H9 (cell line): ENCODE measurements around the gene GSE1. TPM values are rescaled to one million over a fixed set of nuclear protein-coding genes. Genes with fewer than 3 reads are reported as not detected.

Source experiments
- DNase-seq: peaks from one replicate; pipeline ENCODE4 v3.0.0-alpha.2; 2017
- H2AFZ ChIP-seq: one replicate; pipeline ENCODE4 v1.6.1; 2013; ENCODE audit warnings: mild to moderate bottlenecking, low read length, control low read depth, moderate library complexity
- H2AK5ac ChIP-seq: 2 replicates; pipeline ENCODE4 v1.6.1; 2013; ENCODE audit warnings: low read length, control low read depth, mixed read lengths; ENCODE audit not compliant: insufficient read length
- H2BK120ac ChIP-seq: one replicate; pipeline ENCODE4 v1.6.1; 2013; ENCODE audit warnings: low read depth, mild to moderate bottlenecking, low read length, control low read depth, inconsistent platforms; ENCODE audit not compliant: poor library complexity, severe bottlenecking
- H2BK12ac ChIP-seq: 2 replicates; pipeline ENCODE4 v1.6.1; 2013; ENCODE audit warnings: low read length, control low read depth, mixed read lengths, low read depth; ENCODE audit not compliant: insufficient read length
- H2BK15ac ChIP-seq: 2 replicates; pipeline ENCODE4 v1.6.1; 2013; ENCODE audit warnings: low read depth, low read length, control low read depth
- H2BK20ac ChIP-seq: one replicate; pipeline ENCODE4 v1.6.1; 2013; ENCODE audit warnings: low read depth, mild to moderate bottlenecking, low read length, control low read depth, inconsistent platforms; ENCODE audit not compliant: poor library complexity, severe bottlenecking
- H2BK5ac ChIP-seq: 2 replicates; pipeline ENCODE4 v1.6.1; 2013; ENCODE audit warnings: low read length, control low read depth, mixed read lengths; ENCODE audit not compliant: insufficient read length
- H3K14ac ChIP-seq: 2 replicates; pipeline ENCODE4 v1.6.1; 2013; ENCODE audit warnings: low read length, control low read depth; ENCODE audit not compliant: insufficient read depth
- H3K18ac ChIP-seq: 2 replicates; pipeline ENCODE4 v1.6.1; 2013; ENCODE audit warnings: low read depth, mild to moderate bottlenecking, mixed read lengths, low read length, control low read depth; ENCODE audit not compliant: insufficient read length
- H3K23ac ChIP-seq: 2 replicates; pipeline ENCODE4 v1.6.1; 2013; ENCODE audit warnings: low read length, control low read depth, mixed read lengths, low read depth; ENCODE audit not compliant: insufficient read length
- H3K23me2 ChIP-seq: 2 replicates; pipeline ENCODE4 v1.6.1; 2013; ENCODE audit warnings: low read depth, mild to moderate bottlenecking, mixed read lengths, low read length, control low read depth; ENCODE audit not compliant: insufficient read length, poor library complexity, severe bottlenecking
- H3K27ac ChIP-seq: 2 replicates; pipeline ENCODE4 v1.5.1; 2013; ENCODE audit warnings: low read length, control low read depth, mixed read lengths, low read depth; ENCODE audit not compliant: insufficient read length
- H3K27me3 ChIP-seq: 2 replicates; pipeline ENCODE4 v1.6.1; 2013; ENCODE audit warnings: low read length, control low read depth, inconsistent platforms; ENCODE audit not compliant: insufficient read depth
- H3K4ac ChIP-seq: 2 replicates; pipeline ENCODE4 v1.6.1; 2013; ENCODE audit warnings: low read depth, mild to moderate bottlenecking, control low read depth, inconsistent platforms, low read length, moderate library complexity
- H3K4me1 ChIP-seq: 2 replicates; pipeline ENCODE4 v1.6.1; 2013; ENCODE audit warnings: low read length, control low read depth, inconsistent platforms; ENCODE audit not compliant: insufficient read depth
- H3K4me2 ChIP-seq: 2 replicates; pipeline ENCODE4 v1.6.1; 2013; ENCODE audit warnings: low read length, control low read depth, mixed read lengths; ENCODE audit not compliant: insufficient read length, insufficient read depth
- H3K56ac ChIP-seq: 2 replicates; pipeline ENCODE4 v1.6.1; 2013; ENCODE audit warnings: low read depth, mild to moderate bottlenecking, mixed read lengths, low read length, control low read depth; ENCODE audit not compliant: insufficient read length
- H3K79me1 ChIP-seq: 2 replicates; pipeline ENCODE4 v1.6.1; 2013; ENCODE audit warnings: low read depth, mild to moderate bottlenecking, moderate library complexity, low read length, control low read depth, inconsistent platforms; ENCODE audit not compliant: insufficient read depth, poor library complexity, severe bottlenecking
- H3K79me2 ChIP-seq: 2 replicates; pipeline ENCODE4 v1.6.1; 2013; ENCODE audit warnings: low read length, control low read depth, inconsistent platforms; ENCODE audit not compliant: insufficient read depth
- H3K9ac ChIP-seq: 2 replicates; pipeline ENCODE4 v1.6.1; 2013; ENCODE audit warnings: low read length, control low read depth, mixed read lengths; ENCODE audit not compliant: insufficient read length; ENCODE audit errors: extremely low read depth
- H3K9me3 ChIP-seq: one replicate; pipeline ENCODE4 v1.6.1; 2013; ENCODE audit warnings: low read depth, low read length, inconsistent platforms; ENCODE audit not compliant: control insufficient read depth
- H3T11ph ChIP-seq: one replicate; pipeline ENCODE4 v1.6.1; 2013; ENCODE audit warnings: mild to moderate bottlenecking, low read length, control low read depth, inconsistent platforms
- H4K20me1 ChIP-seq: one replicate; pipeline ENCODE4 v1.6.1; 2013; ENCODE audit not compliant: control insufficient read depth, insufficient read length, insufficient read depth
- H4K5ac ChIP-seq: 2 replicates; pipeline ENCODE4 v1.6.1; 2013; ENCODE audit warnings: low read depth, mild to moderate bottlenecking, mixed read lengths, low read length, control low read depth; ENCODE audit not compliant: insufficient read length
- H4K8ac ChIP-seq: replicated peaks from 2 replicates; pipeline ENCODE4 v1.6.1; 2013; ENCODE audit warnings: low read length, control low read depth, mixed read lengths, low read depth; ENCODE audit not compliant: insufficient read length
- H4K91ac ChIP-seq: 2 replicates; pipeline ENCODE4 v1.6.1; 2013; ENCODE audit warnings: low read depth, mild to moderate bottlenecking, moderate library complexity, mixed read lengths, low read length, control low read depth; ENCODE audit not compliant: insufficient read length
- H3K27ac Mint-ChIP-seq, 3 experiments: 2 replicates in 2 of 3; 3 replicates in 1 of 3; pipeline ENCODE4 v1.8.0; 2020 to 2021; ENCODE audit warnings: mixed read lengths in 3 of 3, mild to moderate bottlenecking in 1 of 3, moderate library complexity in 1 of 3
- H3K27me3 Mint-ChIP-seq: 2 replicates; pipeline ENCODE4 v1.8.0; 2021; ENCODE audit warnings: low read depth, mild to moderate bottlenecking, moderate library complexity, mixed read lengths
- H3K36me3 Mint-ChIP-seq, 3 experiments: 2 replicates in 2 of 3; 3 replicates in 1 of 3; pipeline ENCODE4 v1.8.0; 2020 to 2021; ENCODE audit warnings: low read depth in 3 of 3, mixed read lengths in 3 of 3; ENCODE audit not compliant: insufficient read depth in 1 of 3
- H3K4me1 Mint-ChIP-seq, 2 experiments: 2 replicates each; pipeline ENCODE4 v1.8.0; 2020; ENCODE audit warnings: mixed read lengths in 2 of 2
- H3K4me3 Mint-ChIP-seq, 2 experiments: 2 replicates in 1 of 2; 3 replicates in 1 of 2; pipeline ENCODE4 v1.8.0; 2020 to 2021; ENCODE audit warnings: mild to moderate bottlenecking in 2 of 2, mixed read lengths in 2 of 2, moderate library complexity in 1 of 2
- H3K9me3 Mint-ChIP-seq, 2 experiments: 2 replicates in 1 of 2; 3 replicates in 1 of 2; pipeline ENCODE4 v1.8.0; 2020; ENCODE audit warnings: mild to moderate bottlenecking in 2 of 2, mixed read lengths in 2 of 2, moderate library complexity in 1 of 2
- CTCF ChIP-seq: fragments of 200-600 bp; sonication (generic); conservative IDR thresholded peaks from 3 replicates; pipeline ENCODE4 v1.8.0; 2021; ENCODE audit warnings: antibody characterized with exemption, mild to moderate bottlenecking
- WGBS: extraction: QIAGEN DNeasy Blood & Tissue Kit; methylation state at CpG from one replicate; pipeline ENCODE4 v1.1.7; 2013; ENCODE audit warnings: missing lambda C conversion rate, low lambda C conversion rate, mixed read lengths; ENCODE audit not compliant: insufficient read length; ENCODE audit errors: extremely low coverage; 5-methylcytosine and 5-hydroxymethylcytosine counted together
- total RNA-seq: library from RNA; stranded (reverse); gene quantifications from 2 replicates; pipeline ENCODE4 v1.2.1, GENCODE V29; 2021

The GSE1 gene
- total RNA-seq, 1 experiment from 2014 or later = 125 TPM

DNA sequence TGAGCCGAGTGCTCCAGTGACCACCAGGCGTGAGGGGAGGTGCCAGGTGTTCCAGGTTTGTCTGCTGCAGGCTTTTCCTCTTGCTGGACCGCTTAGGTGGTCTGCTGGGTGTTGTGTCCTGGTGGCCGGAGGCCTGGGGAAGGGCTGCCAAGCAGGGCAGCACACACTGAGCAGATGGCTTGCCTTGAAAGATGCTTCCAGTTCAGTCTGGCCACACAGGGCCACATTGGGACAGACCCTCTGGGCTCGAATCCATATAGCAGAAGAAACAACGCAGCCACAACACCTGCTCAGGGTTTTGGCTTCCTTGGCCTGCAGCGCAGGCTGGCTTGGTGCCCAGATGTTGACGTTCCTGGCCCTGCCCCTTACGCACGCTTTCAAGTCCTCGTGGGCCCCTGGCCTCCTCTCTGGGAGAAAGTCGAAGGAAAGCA lies 50.8 kb downstream of the GSE1 start:
- Histone ChIP-seq H3K18ac (no peak overlapping the region), H2BK5ac (no peak overlapping the region), H3K4me1 (no peaks in the 10 kb centered on the region), H3K4ac (no peak overlapping the region), H2BK120ac (no peak overlapping the region), H4K8ac (no peak overlapping the region), H3K23me2 (no peaks in the 10 kb centered on the region), H3K56ac (no peak overlapping the region), H3K79me2 (no peaks in the 10 kb centered on the region), H3T11ph (no peak overlapping the region), H2AFZ (no peak overlapping the region), H3K9ac (no peak overlapping the region), H4K91ac (no peak overlapping the region), H3K23ac (no peak overlapping the region), H4K20me1 (peaks cover 2% of the 10 kb centered on the region), H2BK20ac (no peak overlapping the region), H2BK15ac (no peak overlapping the region), H2BK12ac (no peak overlapping the region), H3K79me1 (no peaks in the 10 kb centered on the region), H3K4me2 (no peak overlapping the region), H2AK5ac (no peak overlapping the region), H3K14ac (no peak overlapping the region), H3K27ac (no peak overlapping the region), H3K27me3 (no peaks in the 10 kb centered on the region), H4K5ac (no peak overlapping the region), H3K9me3 (no peaks in the 10 kb centered on the region)
- Mint-ChIP-seq H3K27ac (0 out of 7 replicates have a peak overlapping the region, but pooled peaks of 1 of the 3 experiments have one; percentile 28), H3K4me3 (no peak overlapping the region), H3K27me3 (no peaks in the 10 kb centered on the region; the same call in 1 of the 2 replicates), H3K4me1 (peaks cover 4% of the 10 kb centered on the region in 2 experiments; a peak in 3 of 4 replicates), H3K36me3 (peaks cover 59 to 92% (median 91%) of the 10 kb centered on the region in 3 experiments), H3K9me3 (no peaks in the 10 kb centered on the region)
- DNase-seq = no peak
- WGBS = no CpG with 5 or more reads among the region's 12 CpGs
- TF ChIP-seq CTCF = no peak
